ENCODE results near the gene TRIM62. TPM values are rescaled to one million over a fixed set of nuclear protein-coding genes. Genes with fewer than 3 reads are reported as not detected.

The TRIM62 gene
- total and polyA plus RNA-seq, 9 donors, result 3.0 to 7.9 (median 6.1) TPM

GRCh38 chr1:33123266-33123665 lies 58.6 kb downstream of the TRIM62 start:
- Histone ChIP-seq H3K4me3 (ENCODE audit: low read length) (no peak overlapping the region), H3K9me3 (replicated peaks; ENCODE audit: control insufficient read depth, low read depth, low read length) (no peaks in the 10 kb centered on the region), H3K36me3 (ENCODE audit: control insufficient read depth, insufficient read depth, low read length) (no peaks in the 10 kb centered on the region), H3K4me1 (ENCODE audit: control insufficient read depth, insufficient read depth, low read length) (peaks cover 12% of the 10 kb centered on the region), H3K27me3 (ENCODE audit: control insufficient read depth, insufficient read depth, low read length) (no peaks in the 10 kb centered on the region), H3K27ac (ENCODE audit: low read length) (no peak overlapping the region)
- WGBS (ENCODE audit: insufficient coverage), result 20% methylated on average over 1 of the region's 3 CpGs
- DNase-seq, result no peak

- H3K27ac ChIP-seq (ENCODE audit: low read length), result no peak overlapping the region
- H3K36me3 ChIP-seq (ENCODE audit: control insufficient read depth, insufficient read depth, low read length), result no peaks in the 10 kb centered on the region
- peaks cover 6% of the 10 kb centered on the region for H3K4me1 ChIP-seq (ENCODE audit: control insufficient read depth, insufficient read depth, low read length)
- H3K9me3 ChIP-seq (replicated peaks; ENCODE audit: control insufficient read depth, low read depth, low read length), result no peaks in the 10 kb centered on the region
- H3K27me3 ChIP-seq (ENCODE audit: control insufficient read depth, insufficient read depth, low read length), result no peaks in the 10 kb centered on the region
- no peak for DNase-seq
- H3K4me3 ChIP-seq (ENCODE audit: low read length), result no peak overlapping the region
- 43% methylated on average over 6 of the region's 7 CpGs for WGBS (ENCODE audit: insufficient coverage)
Measured at GRCh38 chr1:33122483-33123178, 59.2 kb downstream of the TRIM62 start.

- DNase-seq, result no peak
- H3K36me3 ChIP-seq (ENCODE audit: control insufficient read depth, insufficient read depth, low read length), result no peaks in the 10 kb centered on the region
- no peaks in the 10 kb centered on the region for H3K9me3 ChIP-seq (replicated peaks; ENCODE audit: control insufficient read depth, low read depth, low read length)
- H3K4me1 ChIP-seq (ENCODE audit: control insufficient read depth, insufficient read depth, low read length), result peaks cover 4% of the 10 kb centered on the region
- WGBS (ENCODE audit: insufficient coverage), result 85% methylated on average over 4 of the region's 5 CpGs
- H3K4me3 ChIP-seq (ENCODE audit: low read length), result no peak overlapping the region
- no peak overlapping the region for H3K27ac ChIP-seq (ENCODE audit: low read length)
- no peaks in the 10 kb centered on the region for H3K27me3 ChIP-seq (ENCODE audit: control insufficient read depth, insufficient read depth, low read length)
Measured at GRCh38 chr1:33121728-33122127, 60.1 kb downstream of the TRIM62 start.

- WGBS (ENCODE audit: insufficient coverage), result 78% methylated on average over 5 of the region's 8 CpGs
- no peaks in the 10 kb centered on the region for H3K9me3 ChIP-seq (replicated peaks; ENCODE audit: control insufficient read depth, low read depth, low read length)
- DNase-seq, result no peak
- H3K27me3 ChIP-seq (ENCODE audit: control insufficient read depth, insufficient read depth, low read length), result no peaks in the 10 kb centered on the region
- no peaks in the 10 kb centered on the region for H3K4me1 ChIP-seq (ENCODE audit: control insufficient read depth, insufficient read depth, low read length)
- no peak overlapping the region for H3K4me3 ChIP-seq (ENCODE audit: low read length)
- H3K36me3 ChIP-seq (ENCODE audit: control insufficient read depth, insufficient read depth, low read length), result no peaks in the 10 kb centered on the region
- H3K27ac ChIP-seq (ENCODE audit: low read length), result no peak overlapping the region
Measured at GRCh38 chr1:33120436-33121231, 61.2 kb downstream of the TRIM62 start.

GRCh38 chr1:33119532-33120217 lies 62.2 kb downstream of the TRIM62 start:
- Histone ChIP-seq H3K4me3 (ENCODE audit: low read length) (no peak overlapping the region), H3K27me3 (ENCODE audit: control insufficient read depth, insufficient read depth, low read length) (no peaks in the 10 kb centered on the region), H3K36me3 (ENCODE audit: control insufficient read depth, insufficient read depth, low read length) (no peaks in the 10 kb centered on the region), H3K27ac (ENCODE audit: low read length) (no peak overlapping the region), H3K9me3 (replicated peaks; ENCODE audit: control insufficient read depth, low read depth, low read length) (no peaks in the 10 kb centered on the region), H3K4me1 (ENCODE audit: control insufficient read depth, insufficient read depth, low read length) (no peaks in the 10 kb centered on the region)
- WGBS (ENCODE audit: insufficient coverage), result 50% methylated on average over 7 of the region's 16 CpGs
- no peak for DNase-seq

- WGBS (ENCODE audit: insufficient coverage), result 77% methylated on average over 2 of the region's 2 CpGs
- H3K4me3 ChIP-seq (ENCODE audit: low read length), result no peak overlapping the region
- no peak for DNase-seq
Measured at GRCh38 chr1:33119050-33119449, 62.8 kb downstream of the TRIM62 start.

GRCh38 chr1:33118274-33118673 lies 63.6 kb downstream of the TRIM62 start:
- Histone ChIP-seq H3K27me3 (ENCODE audit: control insufficient read depth, insufficient read depth, low read length) (no peaks in the 10 kb centered on the region), H3K9me3 (replicated peaks; ENCODE audit: control insufficient read depth, low read depth, low read length) (no peaks in the 10 kb centered on the region), H3K4me3 (ENCODE audit: low read length) (no peak overlapping the region), H3K27ac (ENCODE audit: low read length) (no peak overlapping the region), H3K36me3 (ENCODE audit: control insufficient read depth, insufficient read depth, low read length) (no peaks in the 10 kb centered on the region), H3K4me1 (ENCODE audit: control insufficient read depth, insufficient read depth, low read length) (no peaks in the 10 kb centered on the region)
- DNase-seq, result no peak
- 67% methylated on average over 4 of the region's 4 CpGs for WGBS (ENCODE audit: insufficient coverage)

More at GRCh38 chr1:33119050-33119449, 62.8 kb downstream of the TRIM62 start:
- Histone ChIP-seq H3K36me3 (ENCODE audit: control insufficient read depth, insufficient read depth, low read length) (no peaks in the 10 kb centered on the region), H3K27me3 (ENCODE audit: control insufficient read depth, insufficient read depth, low read length) (no peaks in the 10 kb centered on the region), H3K27ac (ENCODE audit: low read length) (no peak overlapping the region), H3K4me1 (ENCODE audit: control insufficient read depth, insufficient read depth, low read length) (no peaks in the 10 kb centered on the region), H3K9me3 (replicated peaks; ENCODE audit: control insufficient read depth, low read depth, low read length) (no peaks in the 10 kb centered on the region)

- Histone ChIP-seq H3K36me3 (ENCODE audit: control insufficient read depth, insufficient read depth, low read length) (no peaks in the 10 kb centered on the region), H3K9me3 (replicated peaks; ENCODE audit: control insufficient read depth, low read depth, low read length) (no peaks in the 10 kb centered on the region), H3K4me1 (ENCODE audit: control insufficient read depth, insufficient read depth, low read length) (no peaks in the 10 kb centered on the region), H3K27me3 (ENCODE audit: control insufficient read depth, insufficient read depth, low read length) (no peaks in the 10 kb centered on the region), H3K27ac (ENCODE audit: low read length) (no peak overlapping the region), H3K4me3 (ENCODE audit: low read length) (no peak overlapping the region)
- no peak for DNase-seq
- WGBS (ENCODE audit: insufficient coverage), result 89% methylated on average over 11 of the region's 13 CpGs
Measured at GRCh38 chr1:33117440-33118085, 64.3 kb downstream of the TRIM62 start.

- H3K27ac ChIP-seq (ENCODE audit: low read length), result no peak overlapping the region
- H3K9me3 ChIP-seq (replicated peaks; ENCODE audit: control insufficient read depth, low read depth, low read length), result peaks cover 2% of the 10 kb centered on the region
- no peaks in the 10 kb centered on the region for H3K27me3 ChIP-seq (ENCODE audit: control insufficient read depth, insufficient read depth, low read length)
- no CpG with 5 or more reads among the region's 3 CpGs for WGBS (ENCODE audit: insufficient coverage)
- no peaks in the 10 kb centered on the region for H3K36me3 ChIP-seq (ENCODE audit: control insufficient read depth, insufficient read depth, low read length)
- no peaks in the 10 kb centered on the region for H3K4me1 ChIP-seq (ENCODE audit: control insufficient read depth, insufficient read depth, low read length)
- H3K4me3 ChIP-seq (ENCODE audit: low read length), result no peak overlapping the region
- no peak for DNase-seq
Measured at GRCh38 chr1:33111965-33112364, 69.9 kb downstream of the TRIM62 start.

GRCh38 chr1:33110477-33110876 lies 71.4 kb downstream of the TRIM62 start:
- peaks cover 2% of the 10 kb centered on the region for H3K9me3 ChIP-seq (replicated peaks; ENCODE audit: control insufficient read depth, low read depth, low read length)
- no peaks in the 10 kb centered on the region for H3K36me3 ChIP-seq (ENCODE audit: control insufficient read depth, insufficient read depth, low read length)
- H3K27ac ChIP-seq (ENCODE audit: low read length), result no peak overlapping the region
- no peak for DNase-seq
- no peaks in the 10 kb centered on the region for H3K4me1 ChIP-seq (ENCODE audit: control insufficient read depth, insufficient read depth, low read length)
- no peaks in the 10 kb centered on the region for H3K27me3 ChIP-seq (ENCODE audit: control insufficient read depth, insufficient read depth, low read length)
- no peak overlapping the region for H3K4me3 ChIP-seq (ENCODE audit: low read length)
